HG02610 (cell line): ENCODE measurements around the gene DBNDD1.
"Not testable (repeated sequence)": the region's sequence is repeated elsewhere in the genome, so short reads cannot be mapped to it uniquely, and the experiment has no call there.

Experiments used
- ATAC-seq: cut with Tn5 transposase; IDR thresholded peaks from one replicate; pipeline ENCODE4 v1.9.1; 2021; ENCODE audit warnings: mild to moderate bottlenecking, moderate library complexity; ENCODE audit not compliant: unreplicated experiment

DBNDD1 gene, protein sequence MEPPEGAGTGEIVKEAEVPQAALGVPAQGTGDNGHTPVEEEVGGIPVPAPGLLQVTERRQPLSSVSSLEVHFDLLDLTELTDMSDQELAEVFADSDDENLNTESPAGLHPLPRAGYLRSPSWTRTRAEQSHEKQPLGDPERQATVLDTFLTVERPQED

DNA sequence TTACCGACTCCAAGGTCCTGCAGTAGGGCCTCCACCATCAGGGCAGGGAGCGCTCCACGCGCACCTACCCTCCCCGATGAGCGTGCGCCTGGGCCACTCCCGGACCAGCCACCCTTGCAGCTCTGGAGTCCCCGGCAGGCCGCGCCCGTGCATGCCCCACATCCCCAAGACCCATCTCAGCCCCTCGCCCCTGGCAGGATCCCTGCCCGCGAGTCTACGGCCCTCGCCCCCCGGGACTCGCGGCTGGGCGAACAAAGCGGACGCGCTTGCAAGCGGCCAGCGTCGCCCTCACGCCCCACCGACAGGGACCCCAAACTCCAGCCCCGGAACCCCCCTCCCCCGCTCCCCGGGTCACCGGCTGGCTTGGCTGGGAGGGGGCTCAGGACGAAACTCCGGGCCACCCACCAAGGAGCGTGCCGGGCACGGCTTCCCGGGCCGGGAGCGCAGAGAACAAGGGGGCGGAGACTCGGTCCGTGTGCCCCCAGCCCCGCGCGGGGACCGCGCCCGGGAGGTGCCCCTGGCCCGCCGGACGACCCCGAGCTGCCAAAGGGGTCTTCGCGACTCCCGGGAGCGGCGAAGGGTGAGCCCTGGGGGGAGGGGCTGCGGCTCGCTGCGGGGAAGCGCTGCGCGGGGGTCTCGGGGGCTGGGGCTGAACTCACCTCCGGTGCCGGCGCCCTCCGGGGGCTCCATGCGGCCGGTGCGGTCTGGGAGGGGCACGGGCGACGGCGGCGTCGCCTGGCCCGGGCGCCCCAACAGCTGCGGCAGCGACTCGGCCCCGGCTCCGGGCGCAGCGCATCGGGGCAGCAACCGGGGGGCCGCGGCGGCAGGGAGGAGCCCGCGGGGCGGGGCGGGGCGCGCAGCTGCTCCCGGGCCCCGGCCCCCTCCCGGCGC lies at the start of gene DBNDD1:
Gene DBNDD1 (minus strand): TSS at position 805 of the 891 bp plus-strand sequence. CDS start 115 bp downstream, at position 690.
- no peak for ATAC-seq

DNA sequence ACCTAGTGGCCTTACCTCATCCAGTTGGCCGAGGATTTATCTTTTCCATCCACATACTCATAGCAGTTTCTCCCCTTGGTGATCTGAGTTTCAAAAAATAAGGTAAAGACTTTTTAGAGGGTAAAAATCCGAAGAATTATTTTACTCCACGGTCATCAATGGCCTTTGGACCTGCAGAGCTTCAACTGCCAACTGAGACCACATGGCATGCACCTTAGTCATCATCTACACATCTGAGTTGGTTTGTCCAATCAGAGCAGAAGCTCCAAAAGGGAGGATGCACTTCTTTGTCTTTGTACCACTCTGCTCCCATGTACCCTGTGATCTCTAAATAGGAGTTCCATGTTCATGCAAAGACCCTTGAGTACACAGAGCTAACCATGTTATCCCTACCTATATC lies 42.2 kb upstream of the DBNDD1 start:
- no peak for ATAC-seq

DNA sequence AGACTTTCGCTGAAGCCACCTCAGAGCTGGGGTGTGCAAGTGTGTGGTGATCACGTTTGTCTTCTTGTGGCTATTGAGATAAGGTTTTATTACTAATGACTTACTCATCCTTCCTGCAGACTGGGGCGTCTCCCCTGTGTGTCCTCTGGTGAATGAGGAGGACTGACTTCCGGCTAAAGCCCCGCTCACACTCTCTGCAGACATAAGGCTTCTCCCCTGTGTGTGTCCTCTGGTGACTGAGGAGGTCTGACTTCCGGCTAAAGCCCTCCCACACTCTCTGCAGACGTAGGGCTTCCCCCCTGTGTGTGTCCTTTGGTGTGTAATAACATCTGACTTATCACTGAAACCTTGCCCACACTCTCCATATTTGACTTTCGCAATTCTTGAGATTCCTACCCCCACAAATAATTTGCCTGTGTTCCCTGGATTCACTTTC lies 38.5 kb upstream of the DBNDD1 start:
- no peak for ATAC-seq

DNA sequence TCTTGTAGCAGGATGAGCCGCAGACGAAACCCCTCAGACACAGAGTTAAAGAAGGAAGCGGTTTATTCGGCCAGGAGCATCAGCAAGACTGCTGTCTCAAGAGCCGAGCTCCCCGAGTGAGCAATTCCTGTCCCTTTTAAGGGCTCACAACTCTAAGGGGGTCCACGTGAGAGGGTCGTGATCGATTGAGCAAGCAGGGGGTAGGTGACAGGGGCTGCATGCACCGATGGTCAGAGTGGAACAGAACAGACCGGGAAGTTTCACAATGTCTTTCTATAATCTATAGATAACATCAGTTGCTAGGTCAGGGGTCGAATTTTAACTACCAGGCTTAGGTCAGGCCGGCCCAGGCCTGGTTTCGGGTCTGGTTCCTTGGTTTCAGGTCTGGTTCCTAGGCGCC lies 37.3 kb upstream of the DBNDD1 start:
- ATAC-seq: not testable (repeated sequence)

DNA sequence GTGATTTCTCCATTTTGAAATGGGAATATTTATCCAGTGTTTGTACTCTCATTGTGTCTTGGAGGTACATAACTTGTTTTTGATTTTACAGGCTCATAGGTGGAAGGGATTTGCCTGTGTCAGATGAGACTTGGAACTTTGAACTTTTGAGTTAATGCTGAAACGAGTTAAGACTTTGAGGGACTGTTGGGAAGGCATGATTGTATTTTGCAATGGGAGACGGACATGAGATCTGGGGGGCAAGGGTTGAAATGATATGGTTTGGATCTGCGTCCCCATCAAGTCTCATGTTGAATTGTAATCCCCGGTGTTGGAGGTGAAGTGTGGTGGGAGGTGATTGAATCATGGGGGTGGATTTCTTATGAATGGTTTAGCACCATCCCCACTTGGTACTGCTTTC lies 36.1 kb upstream of the DBNDD1 start:
- ATAC-seq: no peak

DNA sequence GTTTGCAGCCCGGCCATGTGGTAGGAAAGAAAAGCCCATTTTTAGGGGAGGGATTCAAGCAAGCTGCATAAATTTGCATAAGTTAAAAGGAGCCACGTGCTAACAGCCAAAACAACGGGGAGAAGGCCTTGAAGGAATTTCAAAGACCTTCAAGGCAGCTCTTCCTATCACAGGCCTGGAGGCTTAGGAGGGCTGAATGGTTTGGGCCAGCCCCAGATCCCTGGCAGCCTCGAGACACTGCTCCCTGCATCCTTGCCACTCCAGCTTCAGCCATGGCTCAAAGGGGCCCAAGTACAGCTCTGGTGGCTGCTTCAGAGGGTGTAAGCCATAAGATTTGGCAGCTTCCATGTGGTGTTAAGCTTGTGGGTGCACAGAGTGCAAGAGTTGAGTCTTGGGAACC lies 35.3 kb upstream of the DBNDD1 start:
- ATAC-seq: no peak

DNA sequence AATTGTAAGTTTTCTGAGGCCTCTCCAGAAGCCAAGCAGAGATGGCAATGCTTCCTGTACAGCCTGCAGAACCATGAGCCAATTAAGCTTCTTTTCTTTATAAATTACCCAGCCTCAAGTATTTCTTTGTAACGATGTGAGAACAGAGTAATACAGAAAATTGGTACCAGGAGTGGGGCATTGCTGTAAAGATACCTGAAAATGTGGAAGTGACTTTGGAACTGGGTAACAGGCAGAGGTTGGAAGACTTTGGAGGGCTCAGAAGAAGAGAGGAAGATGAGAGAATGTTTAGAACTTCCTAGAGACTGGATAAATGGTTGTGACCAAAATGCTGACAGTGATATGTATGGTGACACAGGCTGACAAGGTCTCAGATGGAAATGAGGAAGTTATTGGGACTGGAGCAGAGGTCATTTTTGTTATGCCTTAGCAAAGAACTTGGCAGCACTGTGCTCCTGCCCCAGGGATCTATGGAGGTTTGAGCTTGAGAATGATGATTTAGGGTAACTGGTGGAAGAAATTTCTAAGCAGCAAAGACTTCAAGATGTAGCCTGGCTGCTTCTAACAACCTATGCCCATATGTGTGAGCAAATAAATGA lies 34.7 kb upstream of the DBNDD1 start:
- no peak for ATAC-seq

DNA sequence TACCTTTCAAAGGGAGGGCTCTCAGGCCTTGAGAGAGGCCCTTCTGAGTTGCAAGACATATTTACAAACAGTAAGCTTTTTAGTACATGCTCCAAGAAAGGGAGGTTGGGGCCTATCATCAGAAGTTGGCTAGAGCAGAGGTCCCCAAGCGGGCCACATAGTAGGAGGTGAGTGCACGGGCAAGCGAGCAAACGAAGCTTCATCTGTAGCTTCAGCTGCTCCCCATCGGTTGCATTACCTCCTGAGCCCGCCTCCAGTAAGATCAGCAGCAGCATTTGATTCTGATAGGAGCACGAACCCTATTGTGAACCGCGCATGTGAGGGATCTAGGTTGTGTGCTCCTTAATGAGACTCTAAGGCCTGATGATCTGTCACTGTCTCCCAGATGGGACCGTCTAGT lies 31.7 kb upstream of the DBNDD1 start:
- ATAC-seq: no peak

DNA sequence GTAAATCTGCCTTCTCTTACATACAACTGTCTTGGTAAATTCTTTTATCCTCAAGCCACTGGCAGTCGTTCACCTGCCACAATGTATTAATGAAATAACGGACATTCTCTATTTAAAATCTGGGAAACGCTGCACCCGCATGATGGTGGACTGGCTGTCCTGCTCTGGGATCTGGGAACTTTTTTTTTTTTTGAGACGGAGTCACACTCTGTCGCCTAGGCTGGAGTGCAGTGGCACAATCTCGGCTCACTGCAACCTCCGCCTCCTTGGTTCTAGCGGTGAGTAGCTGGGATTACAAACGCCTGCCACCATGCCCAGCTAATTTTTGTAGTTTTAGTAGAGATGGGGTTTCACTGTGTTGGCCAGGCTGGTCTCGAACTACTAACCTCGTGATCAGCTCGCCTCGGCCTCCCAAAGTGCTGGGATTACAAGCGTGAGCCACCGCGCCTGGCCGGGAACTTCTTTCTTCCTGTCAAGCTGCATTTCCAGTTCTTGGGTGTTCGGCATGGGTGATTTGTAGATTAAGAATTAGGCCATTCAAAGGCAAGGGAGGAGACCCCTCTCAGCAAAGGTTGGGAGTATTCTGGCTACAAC lies 29.6 kb upstream of the DBNDD1 start:
- no peak for ATAC-seq

DNA sequence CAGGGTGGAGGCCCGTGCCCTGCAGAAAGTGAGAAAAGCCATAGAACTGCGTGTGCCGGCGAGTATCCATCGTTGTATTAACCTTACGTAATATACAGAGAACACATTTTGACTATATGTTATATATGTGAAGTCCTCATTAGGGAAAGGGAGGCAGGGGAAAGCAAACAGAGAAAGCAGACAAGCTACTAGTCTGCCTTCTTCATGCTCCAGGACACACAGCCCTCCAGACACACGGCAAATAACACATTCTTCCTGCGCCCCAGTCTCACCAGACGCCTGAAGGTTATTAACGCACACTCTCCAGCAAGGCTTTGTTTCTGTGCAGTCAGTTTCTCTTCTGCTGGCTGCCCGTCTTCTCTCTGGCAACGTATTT lies 29.1 kb upstream of the DBNDD1 start:
- no peak for ATAC-seq

DNA sequence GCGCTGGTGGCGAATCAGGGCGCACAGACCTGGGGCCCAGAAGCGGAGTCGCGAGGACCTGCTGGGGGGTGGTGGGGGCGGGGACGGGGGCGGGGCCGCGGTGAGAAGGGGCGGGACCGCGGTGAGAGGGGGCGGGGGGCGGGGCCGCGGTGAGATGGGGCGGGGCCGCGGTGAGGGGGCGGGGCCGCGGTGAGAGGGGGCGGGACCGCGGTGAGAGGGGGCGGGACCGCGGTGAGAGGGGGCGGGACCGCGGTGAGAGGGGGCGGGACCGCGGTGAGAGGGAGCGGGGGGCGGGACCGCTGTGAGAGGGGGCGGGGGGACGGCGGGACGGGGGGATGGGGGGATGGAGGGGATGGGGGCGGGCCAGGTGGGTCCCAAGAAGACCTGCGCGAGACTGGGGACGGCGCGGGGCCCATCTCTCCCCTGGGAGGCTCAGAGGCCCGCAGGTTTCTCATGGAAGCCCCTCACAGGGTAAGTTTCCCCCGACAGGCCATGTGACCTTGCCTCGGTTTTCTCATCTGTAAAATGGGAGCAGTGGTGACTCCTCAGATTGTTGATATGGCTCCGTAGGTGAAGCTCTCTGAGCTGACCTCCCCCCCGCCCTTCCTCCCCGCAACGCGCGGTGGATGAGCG lies 28.6 kb upstream of the DBNDD1 start:
- ATAC-seq: no peak

DNA sequence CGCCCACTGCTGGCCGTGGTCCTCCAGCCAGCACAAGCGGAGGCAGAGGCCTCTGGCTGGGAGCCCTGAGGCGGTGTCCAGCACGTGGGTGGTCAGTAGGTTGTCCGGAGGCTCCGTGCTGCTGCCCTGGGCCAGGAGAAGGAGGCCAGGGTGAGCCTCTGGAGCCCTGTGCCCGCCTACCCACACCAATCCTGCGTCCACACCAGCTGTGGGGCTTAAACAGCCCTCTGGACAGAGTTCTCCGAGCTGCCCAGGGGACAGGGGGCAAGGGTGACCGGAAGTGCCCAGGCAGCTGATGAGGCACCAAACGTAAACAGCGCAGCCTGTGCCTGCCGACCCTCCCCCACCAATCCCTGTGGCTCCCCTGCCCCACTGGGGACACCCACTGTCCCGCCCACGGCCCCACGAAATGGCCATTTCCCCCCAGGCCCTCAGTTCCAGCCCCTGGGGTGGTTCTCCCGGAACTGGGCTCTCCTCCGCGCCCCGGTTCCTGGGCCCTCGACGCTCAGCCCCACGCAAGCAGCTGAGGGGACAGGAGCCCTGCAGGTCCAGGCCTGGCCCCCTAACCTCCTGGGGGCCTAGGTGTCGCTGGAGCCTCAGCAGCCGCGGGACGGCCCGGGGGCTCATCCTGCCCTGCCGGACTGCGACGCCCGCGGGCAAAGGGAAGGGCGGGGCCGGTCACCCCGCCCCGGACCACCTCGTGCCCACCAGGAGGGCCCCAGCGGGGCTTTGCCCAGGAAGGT lies 27.9 kb upstream of the DBNDD1 start:
- no peak for ATAC-seq

DNA sequence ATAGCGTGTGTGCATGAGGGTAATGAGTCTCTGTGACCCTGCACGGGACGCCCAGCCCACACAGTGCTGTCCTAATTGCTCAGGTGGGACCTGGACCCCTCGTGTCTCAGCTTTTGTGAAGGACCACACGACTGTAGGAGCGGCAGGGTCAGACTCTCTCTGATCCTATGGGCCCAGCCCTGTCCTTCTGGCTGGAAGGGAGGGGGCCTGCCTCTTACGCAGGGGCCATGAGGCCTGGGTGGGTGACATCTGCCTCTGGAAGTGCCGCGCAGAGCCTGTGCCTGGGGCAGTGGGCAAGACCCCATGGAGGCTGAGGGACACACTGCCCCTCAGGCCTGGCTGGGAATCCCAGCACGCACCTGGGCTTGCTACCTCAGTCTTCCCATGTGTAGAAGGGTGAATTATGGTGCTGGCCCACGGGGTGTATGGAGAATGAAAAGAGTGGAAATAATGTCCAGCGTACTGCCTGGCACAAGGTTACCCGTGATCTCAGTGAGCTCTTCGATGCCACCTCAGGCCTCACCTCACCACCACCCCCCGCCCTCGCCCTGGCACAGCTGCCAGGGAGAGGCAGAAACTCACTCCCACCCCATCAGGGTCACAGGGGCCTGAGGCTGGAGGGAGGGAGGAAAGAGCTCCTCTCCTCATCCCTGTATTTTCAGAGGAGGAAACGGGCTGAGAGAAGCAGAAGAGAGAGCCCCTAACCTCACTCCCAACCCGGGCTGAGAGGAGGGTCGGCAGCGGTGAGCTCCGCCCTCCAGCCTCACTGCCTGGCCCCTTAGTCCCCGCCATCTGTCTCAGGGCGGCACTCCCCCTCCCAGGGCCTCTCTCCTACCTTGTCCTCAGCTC lies 27.1 kb upstream of the DBNDD1 start:
- no peak for ATAC-seq

DNA sequence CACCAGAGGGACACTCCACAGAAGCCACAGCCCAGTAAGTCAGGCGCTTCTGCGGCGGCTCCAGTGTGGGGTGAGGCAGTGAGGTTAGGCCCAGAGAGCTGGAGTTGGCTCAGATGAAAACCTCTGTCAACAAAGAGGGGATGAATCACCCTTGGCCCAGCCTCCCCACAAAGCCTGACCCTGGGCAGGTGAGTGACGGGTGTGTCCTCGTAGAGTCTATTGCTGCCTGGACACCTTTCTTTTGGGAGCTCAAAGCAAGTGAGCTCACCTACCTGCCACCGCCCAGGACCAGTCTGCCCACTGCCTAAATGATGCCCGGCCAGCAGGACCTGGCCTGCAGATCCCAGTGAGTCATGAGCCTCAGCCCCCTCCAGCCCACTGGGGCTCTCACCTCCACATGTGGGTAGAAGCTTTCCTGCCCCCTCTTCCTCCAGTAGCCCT lies 24.9 kb upstream of the DBNDD1 start:
- no peak for ATAC-seq

DNA sequence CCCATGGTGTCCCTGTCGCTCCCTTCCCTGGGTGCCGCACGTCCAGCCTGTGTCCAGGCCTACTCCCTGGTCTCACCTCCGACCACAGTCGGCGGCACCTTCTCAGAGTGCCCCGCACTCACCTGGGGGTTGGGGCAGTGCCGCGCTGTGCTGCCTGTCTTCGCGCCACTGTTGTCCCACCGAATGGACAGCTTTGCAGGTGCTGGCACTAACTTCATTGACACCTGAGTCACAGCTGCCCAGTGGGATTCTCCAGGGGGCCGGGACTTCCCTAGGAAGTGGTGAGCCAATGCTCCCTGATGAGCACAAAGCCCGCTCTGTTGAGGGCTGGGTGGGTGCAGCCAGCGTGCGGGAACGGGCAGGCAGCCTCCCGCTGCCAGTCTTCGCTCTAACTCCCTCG lies 24.3 kb upstream of the DBNDD1 start:
- ATAC-seq: no peak

DNA sequence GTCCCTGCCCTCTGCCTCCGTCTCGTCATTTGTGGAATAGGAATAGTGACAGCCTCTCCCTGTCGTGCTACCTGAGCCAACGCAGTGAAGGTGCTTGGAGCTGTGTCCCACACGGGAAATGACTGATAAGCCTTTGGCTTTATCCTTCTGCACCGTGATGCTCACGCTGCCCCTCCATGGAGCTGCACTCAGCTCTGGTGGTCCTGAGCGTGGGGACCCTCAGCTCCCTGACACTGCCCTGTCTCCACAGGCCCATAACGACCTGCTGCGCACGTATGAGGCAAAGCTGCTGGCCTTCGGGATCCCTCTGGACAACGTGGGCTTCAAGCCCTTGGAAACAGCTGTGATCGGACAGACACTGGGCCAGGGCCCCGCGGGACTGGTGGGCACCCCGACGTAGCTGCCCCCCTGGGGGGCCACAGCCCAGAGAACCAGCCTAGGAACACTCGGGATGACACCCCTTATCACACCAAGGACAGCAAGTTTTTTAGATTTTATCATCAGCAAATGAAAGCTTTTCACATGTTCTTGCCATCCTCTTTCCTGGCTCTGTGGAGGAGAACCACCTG lies 23.8 kb upstream of the DBNDD1 start:
- ATAC-seq: no peak

DNA sequence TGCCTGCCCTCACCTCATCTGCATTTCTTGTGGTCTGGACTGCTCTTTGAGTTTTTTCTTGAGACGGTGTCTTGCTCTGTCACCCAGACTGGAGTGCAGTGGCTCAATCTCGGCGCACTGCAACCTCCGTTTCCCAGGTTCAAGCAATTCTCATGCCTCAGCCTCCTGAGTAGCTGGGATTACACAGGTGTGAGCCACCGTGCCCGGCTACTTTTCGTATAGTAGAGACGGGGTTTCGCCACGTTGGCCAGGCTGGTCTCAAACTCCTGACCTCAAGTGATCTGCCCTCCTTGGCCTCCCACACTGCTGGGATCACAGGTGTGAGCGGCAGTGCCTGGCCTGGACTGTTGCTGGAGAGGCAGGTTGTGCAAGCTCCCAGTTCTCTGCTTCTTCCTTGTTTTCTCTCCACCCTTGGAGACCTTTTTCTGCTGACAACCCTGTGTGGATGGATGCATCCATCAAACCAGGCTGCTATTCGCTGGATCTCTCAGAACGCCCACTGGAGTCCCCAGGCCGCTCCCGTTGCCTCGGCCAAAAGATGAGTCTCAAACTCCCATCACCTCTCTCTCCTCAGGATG lies 22.7 kb upstream of the DBNDD1 start:
- ATAC-seq: no peak

DNA sequence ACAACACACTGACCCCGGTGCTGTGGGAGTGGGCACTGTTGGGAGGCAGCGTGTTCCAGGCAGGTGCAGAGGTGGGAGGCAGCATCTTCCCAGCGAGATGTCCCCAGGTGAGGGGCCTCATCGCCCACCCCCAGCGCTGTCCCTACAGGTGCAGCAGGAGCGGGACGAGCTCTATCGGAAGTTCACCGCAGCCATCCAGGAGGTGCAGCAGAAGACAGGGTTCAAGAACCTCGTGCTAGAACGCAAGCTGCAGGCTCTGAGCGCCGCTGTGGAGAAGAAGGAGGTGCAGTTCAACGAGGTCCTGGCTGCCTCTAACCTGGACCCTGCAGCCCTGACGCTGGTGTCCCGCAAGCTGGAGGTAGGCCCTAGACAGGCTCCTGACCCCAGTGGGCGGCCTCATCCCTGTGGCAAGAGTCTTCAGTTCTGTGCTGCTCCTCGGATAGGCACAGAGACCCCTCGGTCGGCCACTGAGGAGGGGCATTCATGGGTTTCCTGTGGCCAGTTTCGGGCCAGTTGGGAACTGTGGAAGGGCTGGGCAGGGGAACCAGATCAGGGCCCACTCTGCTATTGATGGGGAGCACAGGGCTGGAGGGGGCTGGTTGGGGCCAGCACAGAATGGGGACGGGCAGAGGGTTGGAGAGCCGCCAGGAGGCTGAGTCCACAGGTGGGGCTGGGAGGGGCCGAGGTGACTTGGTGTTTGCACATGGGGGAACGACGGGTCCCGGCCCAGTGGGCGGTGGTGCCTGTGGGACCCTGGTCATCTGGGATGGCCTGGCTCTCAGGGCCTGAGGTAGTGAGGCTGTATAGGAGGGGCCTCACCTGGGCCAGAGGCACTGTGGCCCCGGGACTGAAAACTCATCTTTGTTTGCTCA lies 21.1 kb upstream of the DBNDD1 start:
- no peak for ATAC-seq
